Testis (tissue), 2 donors: ENCODE results near the gene PRRG4.

ENCODE experiments used
- CTCF ChIP-seq, 3 experiments: fragments of 450-650 bp in 2 of 3; fragments of 200-600 bp in 1 of 3; sonication (generic) in 1 of 3; IDR thresholded peaks; one replicate each; pipeline ENCODE4 v1.5.1; 2016 to 2019; ENCODE audit warnings: antibody characterized with exemption in 3 of 3, mild to moderate bottlenecking in 2 of 3, moderate library complexity in 1 of 3
- POLR2A ChIP-seq: fragments of 450-650 bp; IDR thresholded peaks from one replicate; pipeline ENCODE4 v1.6.1; 2017; ENCODE audit warnings: antibody characterized with exemption, mild to moderate bottlenecking, moderate library complexity

DNA sequence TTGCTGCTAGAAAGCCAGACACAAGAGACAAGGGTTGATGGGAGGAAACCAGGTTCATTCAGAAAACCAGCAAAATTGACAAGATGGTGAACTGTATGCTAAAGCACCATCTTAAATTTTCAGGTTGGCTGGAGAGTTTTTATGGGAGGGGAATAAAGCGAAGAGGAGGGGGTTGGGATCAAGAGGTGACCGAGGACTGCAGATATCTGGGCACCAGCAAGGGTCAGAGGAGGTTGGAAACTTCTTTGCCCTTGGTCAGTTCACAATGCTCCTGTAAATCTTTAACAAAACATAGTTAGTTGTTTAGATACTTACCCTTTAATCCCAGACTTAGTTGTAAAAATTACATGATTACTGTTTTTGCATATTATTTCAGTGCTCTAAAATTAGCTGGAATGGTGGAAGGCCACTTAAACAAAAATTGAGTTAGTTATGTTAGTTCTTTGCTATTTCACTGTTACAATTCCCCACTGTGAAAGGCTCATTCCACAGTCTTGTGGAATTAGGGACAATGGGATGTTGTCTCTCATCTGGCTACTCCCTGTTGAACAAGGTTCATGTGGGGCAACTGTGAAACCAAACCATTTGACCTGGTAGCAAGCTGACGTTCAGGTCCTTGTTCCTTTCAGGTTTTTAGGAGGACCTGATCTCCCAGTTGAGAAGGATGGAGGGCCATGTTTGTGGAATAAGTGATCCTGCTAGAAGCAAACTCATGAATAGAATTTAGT lies 32.3 kb downstream of the PRRG4 start:
- TF ChIP-seq CTCF (IDR thresholded peaks at IDR 0.05) (no peak), POLR2A (no peak)
